GM23338 (cell line): ENCODE data around the gene CBX2.
A peak's percentile ranks its signal among the peaks of the same experiment; 100 is the strongest.

Experiments
- CREB1 ChIP-seq: fragments of 250-450 bp; sonication (Bioruptor Pico); IDR thresholded peaks from 2 replicates; pipeline ENCODE4 v1.5.0; 2020; ENCODE audit warnings: low read depth, mild to moderate bottlenecking, moderate library complexity
- CTCF ChIP-seq, 2 experiments: fragments of 200-600 bp in 1 of 2; sonication (generic) in 1 of 2; conservative IDR thresholded peaks; 2 replicates each; pipeline versions ENCODE4 v1.5.1 to v1.6.1; 2016 to 2017; ENCODE audit warnings: antibody characterized with exemption in 2 of 2, low read depth in 2 of 2, mild to moderate bottlenecking in 2 of 2, moderate library complexity in 1 of 2
- ETS1 ChIP-seq: IDR thresholded peaks from 2 replicates; pipeline ENCODE4 v1.6.1; 2016; ENCODE audit warnings: antibody characterized with exemption
- EZH2 ChIP-seq: fragments of 200-600 bp; sonication (generic); IDR thresholded peaks from one replicate; pipeline ENCODE4 v1.8.0; 2017; ENCODE audit warnings: antibody characterized with exemption, mild to moderate bottlenecking, low read depth; ENCODE audit not compliant: unreplicated experiment
- EZH2phosphoT487 ChIP-seq: fragments of 200-600 bp; sonication (generic); IDR thresholded peaks from one replicate; pipeline ENCODE4 v1.8.1; 2018; ENCODE audit warnings: antibody characterized with exemption; ENCODE audit not compliant: unreplicated experiment
- JUNB ChIP-seq: IDR thresholded peaks from one replicate; pipeline ENCODE4 v1.6.1; 2016; ENCODE audit warnings: antibody characterized with exemption; ENCODE audit not compliant: unreplicated experiment
- NANOG ChIP-seq: IDR thresholded peaks from 2 replicates; pipeline ENCODE4 v1.6.1; 2016; ENCODE audit warnings: antibody characterized with exemption, borderline replicate concordance
- POLR2AphosphoS5 ChIP-seq: IDR thresholded peaks from 2 replicates; pipeline ENCODE4 v1.6.1; 2016; ENCODE audit warnings: antibody characterized with exemption, low read depth
- REST ChIP-seq: IDR thresholded peaks from one replicate; pipeline ENCODE4 v1.6.1; 2018; ENCODE audit warnings: antibody characterized with exemption; ENCODE audit not compliant: unreplicated experiment
- STAT1 ChIP-seq: IDR thresholded peaks from one replicate; pipeline ENCODE4 v1.6.1; 2016; ENCODE audit warnings: antibody characterized with exemption; ENCODE audit not compliant: unreplicated experiment
- ZNF331 ChIP-seq: fragments of 250-450 bp; sonication (Bioruptor Pico); IDR thresholded peaks from 2 replicates; pipeline ENCODE4 v1.5.0; 2020; ENCODE audit warnings: low read depth, mild to moderate bottlenecking, moderate library complexity

- TF ChIP-seq CTCF (conservative IDR thresholded peaks at IDR 0.05; ENCODE audit: low read depth in 2 of 2) (no peak), EZH2 (no peak), NANOG (no peak), POLR2AphosphoS5 (peak; percentile 16; the same call in 1 of the 2 replicates), ETS1 (no peak), STAT1 (no peak), REST (no peak), ZNF331 (no peak), CREB1 (CRISPR knock-in tag) (no peak), JUNB (no peak), EZH2phosphoT487 (no peak)
Observed at GRCh38 chr17:79785017-79785899, 7.3 kb downstream of the CBX2 start.
